GM18526 (cell line): ENCODE results near the gene VAV3.

Experiments used
- POLR2A ChIP-seq: IDR thresholded peaks from 3 replicates; pipeline ENCODE4 v1.6.1; 2011; ENCODE audit not compliant: insufficient read length; ENCODE audit errors: extremely low read depth

VAV3 gene

DNA sequence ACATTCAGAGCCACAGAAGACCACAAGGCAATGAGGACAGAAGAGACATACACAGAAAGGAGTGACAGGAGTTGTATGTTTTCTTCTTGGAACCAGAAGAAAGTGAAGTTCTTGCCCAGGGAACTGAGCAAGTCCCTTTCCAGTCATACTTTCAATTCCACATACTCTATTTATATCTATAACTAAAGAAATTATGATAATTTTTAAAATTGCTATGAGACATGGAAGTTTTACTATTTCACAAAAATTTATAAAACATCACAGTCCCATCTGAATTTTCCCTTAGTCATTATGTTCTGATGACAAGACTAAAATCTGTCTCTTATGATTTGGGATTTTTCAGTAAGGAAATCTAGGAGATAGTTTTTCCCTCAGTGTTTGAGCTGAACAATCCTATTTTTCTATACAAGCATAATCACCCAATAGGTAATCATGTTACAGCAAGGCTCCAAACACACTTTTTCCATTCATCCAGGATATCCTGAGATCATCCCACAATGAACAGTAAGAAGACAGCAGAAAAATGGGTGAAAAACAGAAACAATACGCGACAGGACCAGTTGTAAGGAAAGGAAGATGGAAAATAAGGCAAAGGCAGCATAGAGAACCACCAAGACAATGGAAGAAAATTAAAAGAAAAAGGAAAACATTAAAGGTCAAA, 154.6 kb downstream of the VAV3 start:
- TF ChIP-seq POLR2A, result no peak

DNA sequence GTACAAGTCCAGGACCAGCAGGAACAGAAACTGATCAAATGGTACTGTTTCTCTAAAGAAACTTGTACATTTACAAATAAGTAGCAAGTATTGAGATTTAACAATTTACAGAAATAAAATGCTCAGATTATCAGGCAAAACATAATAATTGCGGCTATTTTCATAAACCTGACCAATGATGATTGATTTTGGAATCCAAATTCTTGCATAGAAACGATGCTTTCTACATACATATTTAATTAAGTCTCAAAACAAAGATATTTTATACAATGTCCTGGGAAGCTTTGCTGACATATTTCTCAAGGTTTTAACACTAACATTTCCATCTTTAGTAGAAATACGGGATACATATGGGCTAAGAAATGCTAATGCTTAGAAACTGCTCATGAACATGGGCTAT, 157.1 kb downstream of the VAV3 start:
- no peak for TF ChIP-seq POLR2A

GRCh38 chr1:107807405-107807804, 157.6 kb downstream of the VAV3 start:
- no peak for TF ChIP-seq POLR2A

- no peak for TF ChIP-seq POLR2A
Measured at GRCh38 chr1:107806902-107807301, 158.1 kb downstream of the VAV3 start.

DNA sequence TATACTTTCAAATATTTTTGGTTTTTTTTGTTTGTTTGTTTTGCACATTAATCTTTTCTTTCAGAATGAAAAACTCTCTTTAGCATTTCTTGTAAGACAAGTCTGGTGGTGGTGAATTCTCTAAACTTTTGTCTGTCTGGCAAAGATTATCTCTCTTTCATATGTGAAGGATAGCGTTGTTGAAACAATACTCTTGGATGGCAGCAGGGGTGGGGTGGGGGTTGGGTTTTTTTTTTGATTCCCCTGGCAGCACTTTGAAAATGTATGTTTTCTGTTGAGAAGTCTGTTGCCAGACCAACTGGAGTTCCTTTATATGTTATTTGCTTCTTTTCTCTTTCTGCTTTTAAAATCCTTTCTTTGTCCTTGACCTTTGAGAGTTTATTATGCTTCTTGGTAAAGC, 160.2 kb downstream of the VAV3 start:
- no peak for TF ChIP-seq POLR2A

DNA sequence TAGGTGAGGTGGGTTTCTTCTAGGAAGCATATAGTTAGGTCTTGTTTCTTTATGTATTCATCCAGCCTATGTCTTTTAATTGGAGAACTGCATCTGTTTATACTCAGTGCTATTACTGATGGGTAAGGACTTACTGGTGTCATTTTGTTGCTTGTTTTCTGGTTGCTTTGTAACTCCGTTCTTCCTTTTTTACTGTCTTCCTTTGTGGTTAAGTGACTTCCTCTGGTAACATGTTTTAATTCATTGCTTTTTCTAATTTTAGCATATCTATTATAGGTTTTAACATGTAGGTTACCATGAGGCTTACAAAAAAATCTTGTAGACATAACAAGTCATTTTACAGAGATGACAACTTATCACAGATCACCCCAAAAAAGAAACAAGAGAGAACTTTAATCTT, 160.8 kb downstream of the VAV3 start:
- no peak for TF ChIP-seq POLR2A

DNA sequence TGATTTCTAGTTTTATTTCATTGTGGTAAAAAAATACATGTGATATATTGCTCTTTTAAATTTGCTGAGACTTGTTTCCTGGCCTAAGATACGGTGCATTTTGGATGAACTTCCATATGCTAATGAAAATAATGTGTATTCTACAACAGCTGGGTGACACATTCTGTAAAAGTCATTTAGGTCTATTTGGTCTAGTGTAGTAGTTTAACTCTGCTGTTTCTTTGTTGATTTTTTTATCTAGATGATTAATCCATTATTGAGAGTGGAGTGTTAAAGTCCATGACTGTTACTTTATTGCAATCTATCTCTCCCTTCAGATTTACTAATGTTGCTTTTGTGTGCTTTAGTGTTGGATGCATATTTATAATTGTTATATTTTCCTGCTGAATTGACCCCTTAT, 161.4 kb downstream of the VAV3 start:
- TF ChIP-seq POLR2A, result no peak

DNA sequence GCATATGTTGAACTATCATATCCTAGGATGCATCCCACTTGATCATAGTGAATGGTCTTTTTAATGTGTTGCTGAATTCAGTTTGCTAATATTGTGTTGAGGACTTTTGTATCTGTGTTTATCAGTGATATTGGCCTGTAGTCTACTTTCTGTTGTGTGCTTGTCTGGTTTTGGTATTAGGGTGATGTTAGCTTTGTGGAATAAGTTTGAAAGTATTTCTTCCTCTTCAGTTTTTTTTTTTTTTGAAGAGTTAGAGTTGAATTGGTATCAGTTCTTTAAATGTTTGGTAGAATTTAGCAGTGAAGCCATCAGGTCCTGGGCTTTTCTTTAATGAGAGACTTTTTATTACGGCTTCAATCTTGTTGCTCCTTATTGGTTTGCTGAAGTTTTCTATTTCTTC, 162.3 kb downstream of the VAV3 start:
- TF ChIP-seq POLR2A, result no peak

- no peak for TF ChIP-seq POLR2A
Measured at GRCh38 chr1:107795994-107796393, 169.0 kb downstream of the VAV3 start.

DNA sequence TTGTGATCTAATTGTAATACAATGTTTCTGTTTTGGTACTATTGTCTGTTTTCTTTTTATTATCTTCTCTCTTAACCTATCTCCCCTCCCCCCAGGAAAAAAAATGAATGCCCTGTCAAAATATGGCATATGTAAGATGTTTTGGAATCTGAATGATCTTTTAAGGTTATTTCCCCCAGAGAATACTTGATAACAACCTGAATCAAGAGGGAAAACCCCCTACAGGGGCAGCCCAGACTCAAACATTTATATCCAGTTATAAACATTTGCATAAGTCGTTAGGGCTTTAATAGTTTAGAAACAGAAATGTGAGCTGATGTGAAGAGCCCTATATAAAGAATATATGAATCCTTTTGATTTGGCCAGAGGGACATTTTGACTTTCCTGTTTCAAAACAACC, 169.5 kb downstream of the VAV3 start:
- no peak for TF ChIP-seq POLR2A

DNA sequence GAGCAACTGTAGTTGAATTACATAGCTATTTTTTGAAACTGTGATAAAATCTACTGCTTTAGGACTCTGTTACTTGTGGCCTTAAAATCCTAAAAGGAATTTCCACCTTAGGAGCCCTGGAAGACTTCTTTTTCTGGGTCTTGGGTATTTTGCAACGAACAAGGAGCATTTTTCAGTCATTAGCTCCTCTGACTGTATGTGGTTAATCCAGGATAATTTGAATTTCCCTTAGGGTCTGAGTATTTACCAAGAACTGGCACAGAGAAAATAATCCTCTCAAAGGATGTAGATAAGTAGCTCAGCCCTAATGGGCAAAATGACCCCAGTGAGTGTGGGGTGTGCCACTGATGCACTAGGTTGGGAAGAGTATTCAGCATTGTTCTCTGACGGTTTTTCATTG, 170.4 kb downstream of the VAV3 start:
- TF ChIP-seq POLR2A, result no peak

DNA sequence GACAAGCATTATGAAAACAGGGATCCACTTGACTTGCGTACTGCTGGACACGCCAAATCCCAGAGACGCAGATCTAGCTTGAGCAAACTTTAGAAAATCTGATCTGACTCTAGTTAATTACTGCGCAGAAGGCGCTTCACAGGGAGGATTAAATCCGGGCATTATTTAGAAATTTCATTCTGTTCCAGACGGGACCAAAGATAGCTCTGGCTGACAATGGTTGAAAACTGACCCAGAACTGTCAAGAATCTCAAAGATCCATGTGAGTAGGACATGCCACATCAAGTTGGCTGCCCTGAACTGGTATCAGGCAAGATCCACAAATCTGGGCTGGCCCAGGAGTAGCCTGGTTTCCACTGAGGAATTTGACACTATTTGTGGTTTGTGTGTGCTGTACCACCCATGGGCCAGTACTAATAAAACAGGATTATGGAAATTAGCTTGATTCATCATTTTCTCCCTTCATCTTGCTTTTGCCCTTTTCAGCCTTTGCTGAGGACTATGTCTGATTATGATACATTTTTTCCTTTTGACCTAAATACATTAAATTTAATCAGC, 171.0 kb downstream of the VAV3 start:
- TF ChIP-seq POLR2A, result no peak

DNA sequence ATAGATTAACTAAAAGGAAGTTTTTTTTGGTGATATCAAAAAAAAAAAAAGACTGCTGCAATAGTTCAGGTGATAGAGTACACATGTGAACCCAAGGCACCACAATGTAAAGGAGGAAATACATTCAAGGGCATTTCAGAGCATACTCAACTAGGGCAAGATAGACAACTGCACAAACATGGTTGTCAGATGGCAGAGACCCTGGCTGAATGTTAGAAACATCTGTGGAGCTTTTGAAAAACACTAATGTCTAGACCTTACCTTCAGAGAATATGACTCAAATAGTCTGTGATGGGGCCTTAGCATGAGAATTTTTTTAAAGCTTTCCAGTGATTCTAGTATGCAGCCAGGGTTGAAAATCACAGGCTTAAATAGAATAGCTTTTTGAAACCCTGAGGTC, 173.6 kb downstream of the VAV3 start:
- no peak for TF ChIP-seq POLR2A

GRCh38 chr1:107789817-107790524, 175.0 kb downstream of the VAV3 start:
- TF ChIP-seq POLR2A, result no peak

GRCh38 chr1:107788206-107789202, 176.5 kb downstream of the VAV3 start:
- TF ChIP-seq POLR2A, result no peak
